Endothelial cell of umbilical vein (primary cell): ENCODE results near the gene C9orf78.

Experiments
- EZH2 ChIP-seq: IDR thresholded peaks from 2 replicates; pipeline ENCODE4 v1.6.1; 2012; ENCODE audit warnings: borderline replicate concordance, low read depth, mild to moderate bottlenecking, moderate library complexity, low read length, inconsistent platforms; ENCODE audit not compliant: severe bottlenecking
- FOS ChIP-seq: IDR thresholded peaks from 2 replicates; pipeline ENCODE4 v1.6.1; 2011; ENCODE audit warnings: mild to moderate bottlenecking, low read length, moderate library complexity, borderline replicate concordance; ENCODE audit not compliant: insufficient read depth
- GATA2 ChIP-seq: IDR thresholded peaks from 2 replicates; pipeline ENCODE4 v1.7.0; 2011; ENCODE audit warnings: low read depth, mild to moderate bottlenecking, moderate library complexity, mixed read lengths, low read length; ENCODE audit not compliant: insufficient read length, insufficient read depth
- MYC ChIP-seq: IDR thresholded peaks from one replicate; pipeline ENCODE4 v1.6.1; 2011; ENCODE audit warnings: mild to moderate bottlenecking, low read depth, low read length
- POLR2A ChIP-seq: IDR thresholded peaks from 2 replicates; pipeline ENCODE4 v1.6.1; 2012; ENCODE audit warnings: low read depth, mild to moderate bottlenecking, control low read depth, low read length
- POLR2AphosphoS5 ChIP-seq: IDR thresholded peaks from 2 replicates; pipeline ENCODE4 v1.6.1; 2012; ENCODE audit warnings: low read depth, mild to moderate bottlenecking, control low read depth, low read length, moderate library complexity; ENCODE audit not compliant: insufficient read depth
- TF ChIP-seq, protein P1 (sequence below), 2 donors: IDR thresholded peaks; 1 replicate in 1 of 2; 2 replicates in 1 of 2; pipeline ENCODE4 v1.5.1; 2011; ENCODE audit warnings: low read length in 2 of 2, mild to moderate bottlenecking in 2 of 2, moderate library complexity in 2 of 2, control low read depth in 1 of 2, inconsistent platforms in 1 of 2, low read depth in 1 of 2; ENCODE audit not compliant: insufficient read depth in 1 of 2; ENCODE audit errors: extremely low read depth in 1 of 2
- TF ChIP-seq, protein P2 (sequence below): IDR thresholded peaks from 2 replicates; pipeline ENCODE4 v1.6.1; 2011; ENCODE audit not compliant: insufficient read depth, insufficient read length

- TF ChIP-seq, protein P1, sequence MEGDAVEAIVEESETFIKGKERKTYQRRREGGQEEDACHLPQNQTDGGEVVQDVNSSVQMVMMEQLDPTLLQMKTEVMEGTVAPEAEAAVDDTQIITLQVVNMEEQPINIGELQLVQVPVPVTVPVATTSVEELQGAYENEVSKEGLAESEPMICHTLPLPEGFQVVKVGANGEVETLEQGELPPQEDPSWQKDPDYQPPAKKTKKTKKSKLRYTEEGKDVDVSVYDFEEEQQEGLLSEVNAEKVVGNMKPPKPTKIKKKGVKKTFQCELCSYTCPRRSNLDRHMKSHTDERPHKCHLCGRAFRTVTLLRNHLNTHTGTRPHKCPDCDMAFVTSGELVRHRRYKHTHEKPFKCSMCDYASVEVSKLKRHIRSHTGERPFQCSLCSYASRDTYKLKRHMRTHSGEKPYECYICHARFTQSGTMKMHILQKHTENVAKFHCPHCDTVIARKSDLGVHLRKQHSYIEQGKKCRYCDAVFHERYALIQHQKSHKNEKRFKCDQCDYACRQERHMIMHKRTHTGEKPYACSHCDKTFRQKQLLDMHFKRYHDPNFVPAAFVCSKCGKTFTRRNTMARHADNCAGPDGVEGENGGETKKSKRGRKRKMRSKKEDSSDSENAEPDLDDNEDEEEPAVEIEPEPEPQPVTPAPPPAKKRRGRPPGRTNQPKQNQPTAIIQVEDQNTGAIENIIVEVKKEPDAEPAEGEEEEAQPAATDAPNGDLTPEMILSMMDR (IDR thresholded peaks at IDR 0.05; ENCODE audit: extremely low read depth in 1 of 2, insufficient read depth in 1 of 2, low read depth in 1 of 2, low read length in 2 of 2), result no peak
- TF ChIP-seq POLR2A, result no peak
- no peak for TF ChIP-seq FOS
- TF ChIP-seq, protein P2, sequence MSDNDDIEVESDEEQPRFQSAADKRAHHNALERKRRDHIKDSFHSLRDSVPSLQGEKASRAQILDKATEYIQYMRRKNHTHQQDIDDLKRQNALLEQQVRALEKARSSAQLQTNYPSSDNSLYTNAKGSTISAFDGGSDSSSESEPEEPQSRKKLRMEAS, result no peak
- no peak for TF ChIP-seq POLR2AphosphoS5
- TF ChIP-seq EZH2, result no peak
- no peak for TF ChIP-seq MYC
- TF ChIP-seq GATA2, result no peak
These were observed 31.4 kb downstream of the C9orf78 start for GRCh38 chr9:129803676-129804060.
